T-helper 2 cell treated with Interferon-gamma antibody and Interleukin-4, amounts not matched to agents 100 ng/mL and 5 ng/mL, for 36 hours (primary cell): ENCODE results near the gene PSMA1. TPM values are rescaled to one million over a fixed set of nuclear protein-coding genes. Genes with fewer than 3 reads are reported as not detected.

ENCODE experiments used
- intact Hi-C: fragments of 100-400 bp; cut with micrococcal nuclease; formaldehyde crosslinking; loops from one replicate; pipeline ENCODE4 v1.15.1; 2023
- total RNA-seq: library from RNA; stranded (reverse); gene quantifications from 2 replicates; pipeline ENCODE4 v1.2.3, GENCODE V29; 2022

PSMA1 gene
- total RNA-seq, 1 donor from 2014 or later: 248 TPM

GRCh38 chr11:14537134-14537599 is 17.0 kb upstream of the PSMA1 start:
- intact Hi-C loops: loop anchor here (1.0 to 10.0 kb wide), 6 partner anchors 17 to 468 kb away; partner anchors contain the start of gene PSMA1

GRCh38 chr11:14535166-14535565 is 15.0 kb upstream of the PSMA1 start:
- intact Hi-C loops: loop anchor here (10.0 kb wide), 1 partner anchor 470 kb away; no protein-coding TSS in a partner anchor

- intact Hi-C loops: loop anchor here (10.0 kb wide), 1 partner anchor 475 kb away; no protein-coding TSS in a partner anchor
Observed at GRCh38 chr11:14529951-14530350, 9.8 kb upstream of the PSMA1 start.

- intact Hi-C loops: no loop called here
Observed at GRCh38 chr11:14529321-14529720, 9.1 kb upstream of the PSMA1 start.

- intact Hi-C loops: no loop called here
Observed at GRCh38 chr11:14522801-14523200, 2.6 kb upstream of the PSMA1 start.

- intact Hi-C loops: no loop called here
Observed at GRCh38 chr11:14522245-14522644, 2.1 kb upstream of the PSMA1 start.

- intact Hi-C loops: loop anchor here (1.0 kb wide), 8 partner anchors 17 to 554 kb away; partner anchors contain the start of gene COPB1
Observed at GRCh38 chr11:14520747-14521151, 563 bp upstream of the PSMA1 start.

- intact Hi-C loops: no loop called here
Observed at GRCh38 chr11:14519597-14519916, 629 bp downstream of the PSMA1 start.

- intact Hi-C loops: no loop called here
Observed at GRCh38 chr11:14518820-14519219, 1.4 kb downstream of the PSMA1 start.

GRCh38 chr11:14513800-14514199 is 6.4 kb downstream of the PSMA1 start:
- intact Hi-C loops: no loop called here

- intact Hi-C loops: no loop called here
Observed at GRCh38 chr11:14506532-14506931, 13.7 kb downstream of the PSMA1 start.

GRCh38 chr11:14503023-14503422 is 17.2 kb downstream of the PSMA1 start:
- intact Hi-C loops: no loop called here

GRCh38 chr11:14502039-14502438 is 18.1 kb downstream of the PSMA1 start:
- intact Hi-C loops: no loop called here

GRCh38 chr11:14500181-14500651 is 20.0 kb downstream of the PSMA1 start:
- intact Hi-C loops: loop anchor here (2.0 kb wide), 1 partner anchor 141 kb away; the partner anchor contains the start of gene RRAS2

GRCh38 chr11:14499560-14500180 is 20.5 kb downstream of the PSMA1 start, which contains the start of gene COPB1:
Gene COPB1 (minus strand): TSS chr11:14499811. CDS start chr11:14498928, 883 bp downstream.
- intact Hi-C loops: loop anchor here (1.0 to 2.0 kb wide), 8 partner anchors 21 to 406 kb away; partner anchors contain the start of genes CYP2R1, PSMA1 and RRAS2

- intact Hi-C loops: loop anchor here (1.0 to 2.0 kb wide), 7 partner anchors 21 to 406 kb away; partner anchors contain the start of genes CYP2R1 and PSMA1
Observed at GRCh38 chr11:14499178-14499559, 21.0 kb downstream of the PSMA1 start.

- intact Hi-C loops: no loop called here
Observed at GRCh38 chr11:14480716-14481115, 39.5 kb downstream of the PSMA1 start.

GRCh38 chr11:14471127-14471526 is 49.1 kb downstream of the PSMA1 start:
- intact Hi-C loops: no loop called here

- intact Hi-C loops: no loop called here
Observed at GRCh38 chr11:14463623-14464022, 56.6 kb downstream of the PSMA1 start.

- intact Hi-C loops: no loop called here
Observed at GRCh38 chr11:14460147-14460546, 60.0 kb downstream of the PSMA1 start.

- intact Hi-C loops: loop anchor here (10.0 kb wide), 1 partner anchor 684 kb away; no protein-coding TSS in a partner anchor
Observed at GRCh38 chr11:14458377-14458776, 61.8 kb downstream of the PSMA1 start.

GRCh38 chr11:14455648-14456430 is 64.3 kb downstream of the PSMA1 start:
- intact Hi-C loops: loop anchor here (2.0 to 10.0 kb wide), 2 partner anchors 155 to 681 kb away; no protein-coding TSS in a partner anchor
